ENCODE measurements around the gene TEK.

Gene TEK

GRCh38 chr9:27176971-27177370, 67.9 kb downstream of the TEK start:
- H3K27ac ChIP-seq (ENCODE audit: low read length), result no peak overlapping the region
- no peak overlapping the region for H3K9ac ChIP-seq (ENCODE audit: low read length in 2 of 2)
- H3K36me3 ChIP-seq (ENCODE audit: control insufficient read depth in 2 of 2, insufficient read depth in 2 of 2, low read length in 2 of 2), result no peaks in the 10 kb centered on the region
- H3K4me3 ChIP-seq (ENCODE audit: low read length in 2 of 2), result no peak overlapping the region
- no peaks in the 10 kb centered on the region for H3K27me3 ChIP-seq (ENCODE audit: control insufficient read depth in 1 of 2, insufficient read depth in 2 of 2, low read length in 2 of 2)
- no peaks in the 10 kb centered on the region for H3K4me1 ChIP-seq (ENCODE audit: control insufficient read depth, insufficient read depth, low read length)
- no peaks in the 10 kb centered on the region for H3K9me3 ChIP-seq (ENCODE audit: control insufficient read depth in 2 of 2, low read length in 2 of 2)

- Histone ChIP-seq H3K9me3 (ENCODE audit: control insufficient read depth in 2 of 2, low read length in 2 of 2) (no peaks in the 10 kb centered on the region), H3K27ac (ENCODE audit: low read length) (no peak overlapping the region), H3K27me3 (ENCODE audit: control insufficient read depth in 1 of 2, insufficient read depth in 2 of 2, low read length in 2 of 2) (no peaks in the 10 kb centered on the region), H3K36me3 (ENCODE audit: control insufficient read depth in 2 of 2, insufficient read depth in 2 of 2, low read length in 2 of 2) (no peaks in the 10 kb centered on the region), H3K9ac (ENCODE audit: low read length in 2 of 2) (no peak overlapping the region), H3K4me3 (ENCODE audit: low read length in 2 of 2) (no peak overlapping the region), H3K4me1 (ENCODE audit: control insufficient read depth, insufficient read depth, low read length) (no peaks in the 10 kb centered on the region)
Measured at GRCh38 chr9:27179245-27179865, 70.3 kb downstream of the TEK start.

GRCh38 chr9:27181381-27181780, 72.4 kb downstream of the TEK start:
- Histone ChIP-seq H3K27me3 (ENCODE audit: control insufficient read depth in 1 of 2, insufficient read depth in 2 of 2, low read length in 2 of 2) (no peaks in the 10 kb centered on the region), H3K27ac (ENCODE audit: low read length) (no peak overlapping the region), H3K9me3 (ENCODE audit: control insufficient read depth in 2 of 2, low read length in 2 of 2) (no peaks in the 10 kb centered on the region), H3K4me1 (ENCODE audit: control insufficient read depth, insufficient read depth, low read length) (no peaks in the 10 kb centered on the region), H3K4me3 (ENCODE audit: low read length in 2 of 2) (no peak overlapping the region), H3K36me3 (ENCODE audit: control insufficient read depth in 2 of 2, insufficient read depth in 2 of 2, low read length in 2 of 2) (no peaks in the 10 kb centered on the region), H3K9ac (ENCODE audit: low read length in 2 of 2) (no peak overlapping the region)

GRCh38 chr9:27182421-27182820, 73.4 kb downstream of the TEK start:
- H3K9me3 ChIP-seq (ENCODE audit: control insufficient read depth in 2 of 2, low read length in 2 of 2), result no peaks in the 10 kb centered on the region
- no peak overlapping the region for H3K4me3 ChIP-seq (ENCODE audit: low read length in 2 of 2)
- no peaks in the 10 kb centered on the region for H3K27me3 ChIP-seq (ENCODE audit: control insufficient read depth in 1 of 2, insufficient read depth in 2 of 2, low read length in 2 of 2)
- H3K4me1 ChIP-seq (ENCODE audit: control insufficient read depth, insufficient read depth, low read length), result no peaks in the 10 kb centered on the region
- H3K36me3 ChIP-seq (ENCODE audit: control insufficient read depth in 2 of 2, insufficient read depth in 2 of 2, low read length in 2 of 2), result no peaks in the 10 kb centered on the region
- H3K27ac ChIP-seq (ENCODE audit: low read length), result no peak overlapping the region
- H3K9ac ChIP-seq (ENCODE audit: low read length in 2 of 2), result no peak overlapping the region

DNA sequence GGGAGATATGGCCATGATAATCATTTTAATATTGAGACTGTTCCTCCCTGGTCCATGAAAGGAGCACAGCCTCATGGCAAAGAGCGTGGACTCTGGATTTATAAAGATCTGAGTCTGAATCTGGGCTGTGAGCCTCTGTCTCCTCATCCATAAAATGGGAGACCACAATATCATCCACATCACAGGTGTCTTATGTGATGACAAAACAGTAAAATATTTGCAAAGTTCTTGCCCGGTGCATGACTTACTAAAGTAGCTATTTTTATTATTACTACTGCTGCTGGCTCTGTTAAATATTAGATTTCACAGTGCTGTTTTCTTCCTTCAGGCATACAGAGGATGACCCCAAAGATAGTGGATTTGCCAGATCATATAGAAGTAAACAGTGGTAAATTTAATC, 74.1 kb downstream of the TEK start:
- Histone ChIP-seq H3K9ac (ENCODE audit: low read length in 2 of 2) (no peak overlapping the region), H3K27me3 (ENCODE audit: control insufficient read depth in 1 of 2, insufficient read depth in 2 of 2, low read length in 2 of 2) (no peaks in the 10 kb centered on the region), H3K9me3 (ENCODE audit: control insufficient read depth in 2 of 2, low read length in 2 of 2) (no peaks in the 10 kb centered on the region), H3K4me3 (ENCODE audit: low read length in 2 of 2) (no peak overlapping the region), H3K27ac (ENCODE audit: low read length) (no peak overlapping the region), H3K36me3 (ENCODE audit: control insufficient read depth in 2 of 2, insufficient read depth in 2 of 2, low read length in 2 of 2) (no peaks in the 10 kb centered on the region), H3K4me1 (ENCODE audit: control insufficient read depth, insufficient read depth, low read length) (no peaks in the 10 kb centered on the region)

DNA sequence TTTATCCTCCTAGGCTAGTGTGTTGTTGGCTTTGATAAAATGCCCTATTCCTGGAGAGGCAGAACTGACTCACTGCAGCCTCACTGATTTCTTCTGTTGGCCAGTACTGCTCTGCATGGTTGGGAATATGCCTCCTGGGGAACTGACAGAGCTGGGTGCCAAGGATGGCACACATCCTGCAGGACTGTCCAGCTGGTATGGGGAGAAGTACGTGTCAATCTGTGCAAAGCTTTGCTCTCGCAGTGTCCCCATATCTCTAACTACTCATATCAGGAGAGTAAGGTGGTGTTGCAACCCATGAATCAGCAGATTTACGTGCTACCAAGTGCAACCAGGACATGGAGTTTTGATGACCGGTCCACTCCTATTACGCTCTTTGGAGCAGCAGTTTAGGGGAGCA, 74.7 kb downstream of the TEK start:
- Histone ChIP-seq H3K27me3 (ENCODE audit: control insufficient read depth in 1 of 2, insufficient read depth in 2 of 2, low read length in 2 of 2) (no peaks in the 10 kb centered on the region), H3K36me3 (ENCODE audit: control insufficient read depth in 2 of 2, insufficient read depth in 2 of 2, low read length in 2 of 2) (no peaks in the 10 kb centered on the region), H3K27ac (ENCODE audit: low read length) (no peak overlapping the region), H3K4me1 (ENCODE audit: control insufficient read depth, insufficient read depth, low read length) (no peaks in the 10 kb centered on the region), H3K9ac (ENCODE audit: low read length in 2 of 2) (no peak overlapping the region), H3K9me3 (ENCODE audit: control insufficient read depth in 2 of 2, low read length in 2 of 2) (no peaks in the 10 kb centered on the region), H3K4me3 (ENCODE audit: low read length in 2 of 2) (no peak overlapping the region)

- Histone ChIP-seq H3K9ac (ENCODE audit: low read length in 2 of 2) (no peak overlapping the region), H3K4me1 (ENCODE audit: control insufficient read depth, insufficient read depth, low read length) (no peaks in the 10 kb centered on the region), H3K4me3 (ENCODE audit: low read length in 2 of 2) (no peak overlapping the region), H3K9me3 (ENCODE audit: control insufficient read depth in 2 of 2, low read length in 2 of 2) (no peaks in the 10 kb centered on the region), H3K36me3 (ENCODE audit: control insufficient read depth in 2 of 2, insufficient read depth in 2 of 2, low read length in 2 of 2) (no peaks in the 10 kb centered on the region), H3K27ac (ENCODE audit: low read length) (no peak overlapping the region), H3K27me3 (ENCODE audit: control insufficient read depth in 1 of 2, insufficient read depth in 2 of 2, low read length in 2 of 2) (no peaks in the 10 kb centered on the region)
Measured at GRCh38 chr9:27184556-27185351, 75.7 kb downstream of the TEK start.

GRCh38 chr9:27188426-27188825, 79.4 kb downstream of the TEK start:
- no peak overlapping the region for H3K27ac ChIP-seq (ENCODE audit: low read length)
- H3K4me3 ChIP-seq (ENCODE audit: low read length in 2 of 2), result no peak overlapping the region
- no peak overlapping the region for H3K9ac ChIP-seq (ENCODE audit: low read length in 2 of 2)

DNA sequence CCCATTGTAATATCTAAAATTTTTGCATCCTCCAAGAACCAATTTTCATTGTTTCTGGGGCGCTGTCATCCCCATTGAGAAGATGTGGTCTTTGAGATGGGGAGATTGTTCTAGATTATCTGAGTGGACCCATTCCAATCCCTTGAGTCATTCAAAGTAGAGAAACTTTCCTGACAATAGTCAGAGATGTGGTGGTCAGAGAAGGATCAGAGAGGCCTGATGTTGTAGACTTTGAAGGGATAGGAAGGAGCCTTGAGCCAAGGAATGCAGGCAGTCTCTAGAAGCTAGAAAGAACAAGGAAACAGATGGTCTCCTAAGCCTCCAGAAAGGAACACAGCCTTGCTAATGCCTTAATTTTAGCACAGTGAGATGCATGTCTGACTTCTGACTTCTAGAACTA, 80.4 kb downstream of the TEK start:
- no peak overlapping the region for H3K9ac ChIP-seq (ENCODE audit: low read length in 2 of 2)
- no peaks in the 10 kb centered on the region for H3K27me3 ChIP-seq (ENCODE audit: control insufficient read depth in 1 of 2, insufficient read depth in 2 of 2, low read length in 2 of 2)
- H3K36me3 ChIP-seq (ENCODE audit: control insufficient read depth in 2 of 2, insufficient read depth in 2 of 2, low read length in 2 of 2), result no peaks in the 10 kb centered on the region
- no peak overlapping the region for H3K27ac ChIP-seq (ENCODE audit: low read length)
- no peak overlapping the region for H3K4me3 ChIP-seq (ENCODE audit: low read length in 2 of 2)
- H3K4me1 ChIP-seq (ENCODE audit: control insufficient read depth, insufficient read depth, low read length), result peaks cover 5% of the 10 kb centered on the region
- H3K9me3 ChIP-seq (ENCODE audit: control insufficient read depth in 2 of 2, low read length in 2 of 2), result no peaks in the 10 kb centered on the region

More at GRCh38 chr9:27188426-27188825, 79.4 kb downstream of the TEK start:
- Histone ChIP-seq H3K4me1 (ENCODE audit: control insufficient read depth, insufficient read depth, low read length) (peaks cover 5% of the 10 kb centered on the region), H3K36me3 (ENCODE audit: control insufficient read depth in 2 of 2, insufficient read depth in 2 of 2, low read length in 2 of 2) (no peaks in the 10 kb centered on the region), H3K9me3 (ENCODE audit: control insufficient read depth in 2 of 2, low read length in 2 of 2) (no peaks in the 10 kb centered on the region), H3K27me3 (ENCODE audit: control insufficient read depth in 1 of 2, insufficient read depth in 2 of 2, low read length in 2 of 2) (no peaks in the 10 kb centered on the region)

- peaks cover 5% of the 10 kb centered on the region for H3K4me1 ChIP-seq (ENCODE audit: control insufficient read depth, insufficient read depth, low read length)
- no peak overlapping the region for H3K9ac ChIP-seq (ENCODE audit: low read length in 2 of 2)
- no peak overlapping the region for H3K27ac ChIP-seq (ENCODE audit: low read length)
- H3K36me3 ChIP-seq (ENCODE audit: control insufficient read depth in 2 of 2, insufficient read depth in 2 of 2, low read length in 2 of 2), result no peaks in the 10 kb centered on the region
- H3K9me3 ChIP-seq (ENCODE audit: control insufficient read depth in 2 of 2, low read length in 2 of 2), result no peaks in the 10 kb centered on the region
- H3K4me3 ChIP-seq (ENCODE audit: low read length in 2 of 2), result no peak overlapping the region
- H3K27me3 ChIP-seq (ENCODE audit: control insufficient read depth in 1 of 2, insufficient read depth in 2 of 2, low read length in 2 of 2), result no peaks in the 10 kb centered on the region
Measured at GRCh38 chr9:27192291-27192960, 83.4 kb downstream of the TEK start.

- H3K4me3 ChIP-seq (ENCODE audit: low read length in 2 of 2), result no peak overlapping the region
- no peaks in the 10 kb centered on the region for H3K9me3 ChIP-seq (ENCODE audit: control insufficient read depth in 2 of 2, low read length in 2 of 2)
- no peaks in the 10 kb centered on the region for H3K27me3 ChIP-seq (ENCODE audit: control insufficient read depth in 1 of 2, insufficient read depth in 2 of 2, low read length in 2 of 2)
- H3K27ac ChIP-seq (ENCODE audit: low read length), result no peak overlapping the region
- H3K4me1 ChIP-seq (ENCODE audit: control insufficient read depth, insufficient read depth, low read length), result peaks cover 5% of the 10 kb centered on the region
- H3K9ac ChIP-seq (ENCODE audit: low read length in 2 of 2), result no peak overlapping the region
- no peaks in the 10 kb centered on the region for H3K36me3 ChIP-seq (ENCODE audit: control insufficient read depth in 2 of 2, insufficient read depth in 2 of 2, low read length in 2 of 2)
Measured at GRCh38 chr9:27193886-27194285, 84.9 kb downstream of the TEK start.
